Activated T-helper 17 cell treated with anti-CD3 and anti-CD28 coated beads, Interleukin-2, amount 50 U/mL, for 72 hours (primary cell): Measurements from ENCODE around the gene SIKE1. TPM values are rescaled to one million over a fixed set of nuclear protein-coding genes. Genes with fewer than 3 reads are reported as not detected.

Source experiments
- ATAC-seq: fragments of 150-1000 bp; cut with Tn5 transposase; replicated peaks from 2 replicates; pipeline ENCODE4 v1.10.0; 2021; ENCODE audit warnings: mild to moderate bottlenecking, moderate library complexity
- H3K27ac Mint-ChIP-seq: one replicate; pipeline ENCODE4 v1.8.0; 2022; ENCODE audit warnings: mixed read lengths
- H3K27me3 Mint-ChIP-seq: one replicate; pipeline ENCODE4 v1.8.0; 2022; ENCODE audit warnings: mixed read lengths
- H3K36me3 Mint-ChIP-seq: one replicate; pipeline ENCODE4 v1.8.0; 2022; ENCODE audit warnings: low read depth, mild to moderate bottlenecking, mixed read lengths
- H3K4me1 Mint-ChIP-seq: one replicate; pipeline ENCODE4 v1.8.0; 2022; ENCODE audit warnings: mixed read lengths
- H3K4me3 Mint-ChIP-seq: one replicate; pipeline ENCODE4 v1.8.0; 2022; ENCODE audit warnings: mild to moderate bottlenecking, mixed read lengths
- H3K9me3 Mint-ChIP-seq: one replicate; pipeline ENCODE4 v1.8.0; 2022; ENCODE audit warnings: mixed read lengths
- total RNA-seq, 2 donors: library from RNA; stranded (reverse); gene quantifications; one replicate each; pipeline ENCODE4 v1.2.3, GENCODE V29; 2022

The SIKE1 gene
- total RNA-seq, 2 donors from 2014 or later = 55.9 to 86.3 TPM

DNA sequence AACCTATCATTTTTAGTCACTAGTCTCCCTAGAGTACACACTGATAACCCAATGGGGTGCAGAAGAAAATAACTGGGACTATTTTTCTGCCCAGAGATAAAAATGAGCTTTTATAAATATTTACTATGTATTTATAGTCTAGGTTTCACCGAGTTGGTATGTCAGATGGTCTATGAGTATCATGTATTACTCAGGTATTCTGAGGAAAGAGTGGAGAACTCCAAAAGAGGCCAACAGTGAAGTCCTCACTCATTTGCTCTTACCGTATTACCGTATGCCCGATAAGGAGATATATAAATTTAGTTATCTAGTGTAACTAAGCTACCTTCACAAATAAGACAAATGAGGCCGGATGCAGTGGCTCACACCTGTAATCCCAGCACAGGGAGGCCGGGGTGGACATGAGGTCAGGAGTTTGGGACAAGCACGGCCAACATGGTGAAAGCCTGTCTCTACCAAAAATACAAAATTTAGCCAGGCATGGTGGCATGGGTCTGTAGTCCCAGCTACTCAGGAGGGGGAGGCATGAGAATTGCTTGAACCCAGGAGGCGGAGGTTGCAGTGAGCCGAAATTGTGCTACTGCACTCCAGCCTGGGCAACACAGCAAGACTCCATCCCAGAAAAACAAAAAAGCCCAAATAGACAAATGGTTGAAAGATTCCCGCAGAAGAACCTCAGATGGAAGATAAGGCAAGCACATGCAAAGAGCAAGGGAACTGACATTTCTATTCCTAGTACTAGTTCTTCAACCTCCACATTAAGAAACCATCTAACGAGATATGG is 38.3 kb downstream of the SIKE1 start:
- H3K4me3 Mint-ChIP-seq = no peak overlapping the region
- H3K4me1 Mint-ChIP-seq = peaks cover 31% of the 10 kb centered on the region
- no peak for ATAC-seq
- peaks cover 100% of the 10 kb centered on the region for H3K36me3 Mint-ChIP-seq
- peak overlapping the region; percentile 15 for H3K27ac Mint-ChIP-seq
- H3K9me3 Mint-ChIP-seq = no peaks in the 10 kb centered on the region
- H3K27me3 Mint-ChIP-seq = no peaks in the 10 kb centered on the region

DNA sequence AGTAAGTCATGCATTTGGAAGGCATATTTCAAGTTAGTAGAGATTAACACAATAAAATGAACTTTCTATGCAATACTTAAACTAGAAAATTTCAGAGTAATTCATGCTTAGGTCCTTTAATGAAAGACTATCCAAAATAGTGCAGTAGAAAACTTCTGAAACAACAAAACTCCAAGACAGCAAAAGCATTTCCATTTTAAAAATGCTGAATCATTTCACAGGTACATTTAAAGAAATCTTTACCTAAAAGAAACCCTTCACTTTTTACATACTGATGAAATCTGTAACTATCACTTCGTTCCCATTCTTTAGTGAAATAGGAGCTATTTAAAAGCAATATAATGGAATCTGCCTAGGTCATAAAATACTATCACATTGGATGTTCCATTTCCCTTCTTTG is 40.2 kb downstream of the SIKE1 start:
- ATAC-seq = no peak
- Mint-ChIP-seq H3K27me3 (no peaks in the 10 kb centered on the region), H3K4me3 (no peak overlapping the region), H3K4me1 (peaks cover 25% of the 10 kb centered on the region), H3K36me3 (peaks cover 100% of the 10 kb centered on the region), H3K9me3 (no peaks in the 10 kb centered on the region), H3K27ac (no peak overlapping the region)

DNA sequence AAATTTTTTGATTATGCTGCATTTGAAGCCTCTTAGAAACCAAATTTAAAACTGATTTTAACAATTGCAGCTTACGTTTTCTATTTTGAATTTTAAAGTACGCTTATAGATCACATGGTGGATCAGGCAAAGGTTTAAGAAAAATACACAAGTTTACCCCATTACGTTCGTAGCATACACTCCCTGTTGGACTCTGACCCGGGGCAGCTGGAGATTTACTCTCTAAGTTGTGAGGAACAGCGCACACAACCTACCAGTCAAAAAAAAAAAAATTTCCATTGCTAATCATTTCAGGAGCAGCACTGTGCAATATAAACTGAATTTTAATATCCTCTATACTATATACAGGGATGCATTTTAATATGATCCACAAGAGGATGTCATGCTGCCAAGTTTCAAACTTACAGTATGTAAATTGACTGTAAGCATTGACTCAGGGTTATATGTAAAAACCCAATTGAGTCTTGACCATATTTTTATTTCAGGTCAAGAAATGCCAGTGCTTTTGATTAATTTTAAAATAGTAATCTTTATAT is 43.1 kb downstream of the SIKE1 start:
- Mint-ChIP-seq H3K9me3 (no peaks in the 10 kb centered on the region), H3K4me3 (no peak overlapping the region), H3K4me1 (peaks cover 17% of the 10 kb centered on the region), H3K36me3 (peaks cover 100% of the 10 kb centered on the region), H3K27ac (no peak overlapping the region), H3K27me3 (no peaks in the 10 kb centered on the region)
- no peak for ATAC-seq

GRCh38 chr1:114735479-114735878 is 45.0 kb downstream of the SIKE1 start:
- ATAC-seq = no peak
- H3K27ac Mint-ChIP-seq = peak overlapping the region; percentile 0
- H3K4me1 Mint-ChIP-seq = peaks cover 13% of the 10 kb centered on the region
- H3K9me3 Mint-ChIP-seq = no peaks in the 10 kb centered on the region
- no peaks in the 10 kb centered on the region for H3K27me3 Mint-ChIP-seq
- H3K4me3 Mint-ChIP-seq = no peak overlapping the region
- H3K36me3 Mint-ChIP-seq = peaks cover 100% of the 10 kb centered on the region

DNA sequence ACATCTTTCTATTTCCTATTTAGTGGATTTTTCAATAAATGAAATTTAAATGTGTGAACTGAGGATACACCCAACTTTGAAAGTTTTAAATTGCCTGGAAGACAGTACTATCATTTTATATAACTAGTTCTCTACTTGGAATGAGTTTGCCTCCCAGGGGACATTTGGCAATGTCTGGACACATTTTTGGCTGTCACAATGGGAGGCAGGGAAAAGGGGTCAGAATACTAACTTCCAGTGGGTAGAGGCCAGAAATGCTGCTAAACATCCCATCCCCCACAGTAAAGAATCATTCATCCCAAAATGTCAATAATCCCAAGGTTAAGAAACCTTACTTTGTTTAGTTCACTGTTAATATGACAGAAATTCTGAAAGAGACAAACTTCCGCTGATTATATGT is 50.7 kb downstream of the SIKE1 start:
- Mint-ChIP-seq H3K4me3 (no peak overlapping the region), H3K9me3 (no peaks in the 10 kb centered on the region), H3K27ac (peak overlapping the region; percentile 46), H3K27me3 (no peaks in the 10 kb centered on the region), H3K36me3 (peaks cover 100% of the 10 kb centered on the region), H3K4me1 (peaks cover 7% of the 10 kb centered on the region)
- ATAC-seq = no peak

DNA sequence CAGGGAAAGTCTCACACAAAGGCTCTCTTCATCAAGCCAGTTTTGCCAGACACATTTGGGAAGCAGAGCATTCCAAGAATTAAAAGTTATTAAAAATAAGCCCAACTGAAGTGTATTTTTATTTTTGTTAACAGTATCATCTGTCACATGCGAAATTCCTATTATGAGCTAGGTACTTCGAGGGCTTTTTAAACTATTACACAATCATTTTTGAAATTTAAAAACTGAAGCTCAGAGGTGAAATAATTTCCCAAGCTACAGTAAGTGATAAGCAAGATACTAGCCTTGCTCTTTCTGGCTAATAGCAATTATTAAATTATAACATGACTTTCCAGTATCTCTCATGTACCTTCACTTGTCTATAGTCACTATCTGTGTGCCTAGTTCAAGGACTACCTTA is 51.9 kb downstream of the SIKE1 start:
- no peak for ATAC-seq
- H3K9me3 Mint-ChIP-seq = no peaks in the 10 kb centered on the region
- H3K4me3 Mint-ChIP-seq = no peak overlapping the region
- H3K4me1 Mint-ChIP-seq = peaks cover 7% of the 10 kb centered on the region
- H3K27ac Mint-ChIP-seq = peak overlapping the region; percentile 17
- H3K36me3 Mint-ChIP-seq = peaks cover 100% of the 10 kb centered on the region
- H3K27me3 Mint-ChIP-seq = no peaks in the 10 kb centered on the region

GRCh38 chr1:114725230-114725629 is 55.3 kb downstream of the SIKE1 start:
- Mint-ChIP-seq H3K4me3 (no peak overlapping the region), H3K9me3 (no peaks in the 10 kb centered on the region)
- no peak for ATAC-seq

DNA sequence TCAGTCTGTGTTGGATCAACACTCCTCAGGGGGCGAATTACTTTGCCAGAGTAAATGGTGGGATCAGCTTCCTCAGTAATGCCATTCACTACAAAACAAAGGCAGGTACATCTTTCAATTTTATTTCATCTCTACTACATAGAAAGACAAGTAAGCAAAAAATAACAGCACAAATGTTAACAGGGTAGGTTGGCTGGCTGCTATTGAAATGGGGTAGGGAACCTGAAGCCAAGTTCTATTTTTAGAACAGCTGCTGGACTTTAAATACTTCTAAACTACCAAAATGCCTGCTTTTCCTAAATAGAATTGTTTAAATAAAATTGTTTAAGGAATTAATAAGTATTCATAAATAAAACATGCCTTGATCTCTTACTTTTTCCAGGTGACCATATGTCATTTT is 56.6 kb downstream of the SIKE1 start:
- peaks cover 100% of the 10 kb centered on the region for H3K36me3 Mint-ChIP-seq
- peak overlapping the region; percentile 62 for H3K27ac Mint-ChIP-seq
- no peaks in the 10 kb centered on the region for H3K27me3 Mint-ChIP-seq
- no peaks in the 10 kb centered on the region for H3K9me3 Mint-ChIP-seq
- no peak for ATAC-seq
- H3K4me1 Mint-ChIP-seq = no peaks in the 10 kb centered on the region
- H3K4me3 Mint-ChIP-seq = no peak overlapping the region

More at GRCh38 chr1:114725230-114725629, 55.3 kb downstream of the SIKE1 start:
- H3K27me3 Mint-ChIP-seq = no peaks in the 10 kb centered on the region
- H3K36me3 Mint-ChIP-seq = peaks cover 100% of the 10 kb centered on the region
- H3K27ac Mint-ChIP-seq = peak overlapping the region; percentile 20
- H3K4me1 Mint-ChIP-seq = peaks cover under 1% of the 10 kb centered on the region

- Mint-ChIP-seq H3K27me3 (no peaks in the 10 kb centered on the region), H3K27ac (peak overlapping the region; percentile 62), H3K4me1 (peaks cover 2% of the 10 kb centered on the region), H3K36me3 (peaks cover 100% of the 10 kb centered on the region), H3K4me3 (no peak overlapping the region), H3K9me3 (no peaks in the 10 kb centered on the region)
- ATAC-seq = peak; percentile 56
Observed at GRCh38 chr1:114723457-114723856, 57.0 kb downstream of the SIKE1 start.

GRCh38 chr1:114720492-114720891 is 60.0 kb downstream of the SIKE1 start:
- H3K36me3 Mint-ChIP-seq = peaks cover 100% of the 10 kb centered on the region
- ATAC-seq = no peak
- H3K4me3 Mint-ChIP-seq = no peak overlapping the region
- H3K27me3 Mint-ChIP-seq = no peaks in the 10 kb centered on the region
- peaks cover 11% of the 10 kb centered on the region for H3K4me1 Mint-ChIP-seq
- no peaks in the 10 kb centered on the region for H3K9me3 Mint-ChIP-seq
- peak overlapping the region; percentile 10 for H3K27ac Mint-ChIP-seq

Other genes starting within 250 kb of the SIKE1 start
- 10 to 100 TPM; 39.3 to 50.4 TPM for gene BCAS2, start 199.1 kb downstream of the SIKE1 start, total RNA-seq
- gene DENND2C, start 110.6 kb downstream of the SIKE1 start, total RNA-seq = 1 to 10 TPM; 1.0 to 1.4 TPM
- gene AMPD1, start 85.1 kb downstream of the SIKE1 start, total RNA-seq = not detected
- gene NRAS, start 63.9 kb downstream of the SIKE1 start, total RNA-seq = 10 to 100 TPM; 45.5 to 54.8 TPM
- gene CSDE1, start 22.7 kb downstream of the SIKE1 start, total RNA-seq = 100 to 1,000 TPM; 465 to 604 TPM
- not detected for gene SYCP1, start 74.2 kb upstream of the SIKE1 start, total RNA-seq
- gene TSHB, start 249.1 kb upstream of the SIKE1 start, total RNA-seq = not detected